GM21367 (cell line): ENCODE data around the gene LETM1.

Experiments
- ATAC-seq: cut with Tn5 transposase; IDR thresholded peaks from one replicate; pipeline ENCODE4 v1.9.1; 2021; ENCODE audit not compliant: unreplicated experiment

The LETM1 gene

DNA sequence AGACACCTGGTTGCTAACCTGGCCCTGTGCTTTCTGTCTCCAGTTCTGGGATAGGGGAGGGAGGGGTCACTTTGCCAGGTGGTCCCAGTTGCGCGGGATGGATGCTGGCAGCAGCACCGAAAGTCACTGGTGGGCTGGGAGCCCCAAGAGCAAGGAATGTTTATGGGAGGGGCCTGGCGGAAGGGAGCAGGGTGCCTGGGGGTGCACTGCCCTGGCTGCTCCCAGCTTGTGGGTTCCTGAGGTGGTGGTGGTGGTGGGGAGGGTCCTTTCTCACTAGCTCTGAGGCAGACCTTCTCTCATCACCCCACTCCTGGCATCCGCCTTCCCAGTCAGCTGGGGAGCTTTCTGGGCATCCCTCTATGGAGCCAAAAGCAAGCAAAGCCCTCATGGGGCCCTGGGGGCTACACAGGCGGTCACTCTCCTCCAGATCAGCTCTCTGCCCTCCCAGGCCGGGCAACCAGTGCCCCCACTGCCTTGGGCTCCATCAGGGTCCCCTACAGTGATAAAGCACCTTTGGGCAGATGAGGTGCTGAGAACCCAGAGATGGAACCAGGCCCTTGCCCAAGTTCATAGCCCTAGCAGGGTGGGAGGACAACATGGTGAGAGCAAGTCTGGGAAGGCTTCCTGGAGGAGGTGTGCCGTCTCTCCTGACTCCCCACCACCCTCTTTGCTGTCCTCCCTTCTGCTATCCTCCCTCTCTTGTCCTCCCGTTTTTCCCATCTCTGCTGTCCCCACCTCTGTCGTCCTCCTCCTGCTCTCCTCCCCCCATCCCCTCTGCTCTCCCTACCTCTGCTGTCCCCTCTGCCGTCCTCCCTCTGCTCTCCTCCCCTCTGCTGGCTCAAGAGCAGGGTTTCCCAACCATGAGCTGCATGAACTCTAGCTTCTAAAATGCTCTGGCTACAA lies 46.9 kb downstream of the LETM1 start:
- ATAC-seq, result no peak

- no peak for ATAC-seq
Measured at GRCh38 chr4:1808396-1808795, 47.6 kb downstream of the LETM1 start.

DNA sequence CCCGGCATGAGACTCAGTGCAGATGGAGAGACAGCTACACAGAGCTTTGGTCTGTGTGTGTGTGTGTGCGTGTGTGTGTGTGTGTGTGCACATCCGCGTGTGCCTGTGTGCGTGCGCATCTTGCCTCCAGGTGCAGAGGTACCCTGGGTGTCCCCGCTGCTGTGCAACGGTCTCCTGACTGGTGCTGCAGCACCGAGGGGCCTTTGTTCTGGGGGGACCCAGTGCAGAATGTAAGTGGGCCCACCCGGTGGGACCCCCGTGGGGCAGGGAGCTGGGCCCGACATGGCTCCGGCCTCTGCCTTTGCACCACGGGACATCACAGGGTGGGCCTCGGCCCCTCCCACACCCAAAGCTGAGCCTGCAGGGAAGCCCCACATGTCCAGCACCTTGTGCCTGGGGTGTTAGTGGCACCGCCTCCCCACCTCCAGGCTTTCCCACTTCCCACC lies 48.6 kb downstream of the LETM1 start:
- no peak for ATAC-seq

- ATAC-seq, result no peak
Measured at GRCh38 chr4:1806596-1807331, 49.2 kb downstream of the LETM1 start.

DNA sequence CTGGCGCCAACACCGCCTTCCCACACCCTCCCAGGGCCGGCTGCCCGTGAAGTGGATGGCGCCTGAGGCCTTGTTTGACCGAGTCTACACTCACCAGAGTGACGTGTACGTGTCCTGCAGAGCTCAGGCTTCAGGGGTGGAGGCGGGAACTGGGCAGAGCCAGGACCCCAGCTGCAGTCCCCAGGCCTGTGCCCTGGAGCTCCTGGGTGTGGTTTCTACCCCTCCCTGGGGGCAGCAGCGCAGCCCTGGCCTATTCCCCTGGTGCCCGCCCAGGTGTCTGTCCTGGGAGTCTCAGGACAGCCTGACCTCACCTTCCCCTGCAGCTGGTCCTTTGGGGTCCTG lies 49.8 kb downstream of the LETM1 start:
- no peak for ATAC-seq

DNA sequence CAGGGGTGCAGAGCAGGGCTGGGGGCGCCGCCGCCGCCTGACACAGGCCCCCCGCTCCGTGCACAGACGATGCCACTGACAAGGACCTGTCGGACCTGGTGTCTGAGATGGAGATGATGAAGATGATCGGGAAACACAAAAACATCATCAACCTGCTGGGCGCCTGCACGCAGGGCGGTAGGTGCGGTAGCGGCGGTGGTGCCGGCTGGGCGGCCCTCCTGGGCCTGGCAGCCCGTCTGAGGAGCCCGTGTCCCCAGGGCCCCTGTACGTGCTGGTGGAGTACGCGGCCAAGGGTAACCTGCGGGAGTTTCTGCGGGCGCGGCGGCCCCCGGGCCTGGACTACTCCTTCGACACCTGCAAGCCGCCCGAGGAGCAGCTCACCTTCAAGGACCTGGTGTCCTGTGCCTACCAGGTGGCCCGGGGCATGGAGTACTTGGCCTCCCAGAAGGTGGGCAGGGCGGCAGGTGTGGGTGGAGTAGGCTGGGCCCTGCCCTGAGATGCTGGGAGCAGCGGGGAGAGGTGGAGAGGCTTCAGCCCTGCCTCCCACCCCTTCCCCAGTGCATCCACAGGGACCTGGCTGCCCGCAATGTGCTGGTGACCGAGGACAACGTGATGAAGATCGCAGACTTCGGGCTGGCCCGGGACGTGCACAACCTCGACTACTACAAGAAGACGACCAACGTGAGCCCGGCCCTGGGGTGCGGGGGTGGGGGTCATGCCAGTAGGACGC lies 50.3 kb downstream of the LETM1 start:
- no peak for ATAC-seq

- ATAC-seq, result no peak
Measured at GRCh38 chr4:1804638-1805492, 51.1 kb downstream of the LETM1 start.

GRCh38 chr4:1803523-1804423 lies 52.2 kb downstream of the LETM1 start:
- no peak for ATAC-seq

- ATAC-seq, result no peak
Measured at GRCh38 chr4:1802720-1803522, 53.0 kb downstream of the LETM1 start.

- no peak for ATAC-seq
Measured at GRCh38 chr4:1802151-1802715, 53.7 kb downstream of the LETM1 start.

- ATAC-seq, result no peak
Measured at GRCh38 chr4:1801286-1801958, 54.5 kb downstream of the LETM1 start.

DNA sequence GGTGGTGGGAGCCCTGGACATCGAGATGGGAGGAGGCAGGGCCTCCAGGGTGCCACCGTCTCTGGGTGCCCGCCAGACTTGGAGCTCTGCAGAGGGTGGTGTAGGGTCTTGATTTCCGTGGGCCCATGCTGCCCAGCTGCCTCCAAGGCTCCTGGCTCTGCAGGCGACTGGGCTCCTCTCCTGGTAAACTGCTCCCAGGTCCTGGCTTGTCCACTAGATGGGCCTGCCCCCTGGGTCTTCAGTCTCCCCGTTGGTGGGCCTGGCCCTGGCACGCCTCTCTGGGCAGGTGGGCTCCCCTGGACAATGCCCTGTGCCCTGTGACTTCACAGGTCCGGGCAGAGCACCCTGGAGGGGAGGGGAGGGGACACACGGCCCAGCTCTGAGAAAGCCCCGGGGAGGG lies 55.2 kb downstream of the LETM1 start:
- ATAC-seq, result no peak

DNA sequence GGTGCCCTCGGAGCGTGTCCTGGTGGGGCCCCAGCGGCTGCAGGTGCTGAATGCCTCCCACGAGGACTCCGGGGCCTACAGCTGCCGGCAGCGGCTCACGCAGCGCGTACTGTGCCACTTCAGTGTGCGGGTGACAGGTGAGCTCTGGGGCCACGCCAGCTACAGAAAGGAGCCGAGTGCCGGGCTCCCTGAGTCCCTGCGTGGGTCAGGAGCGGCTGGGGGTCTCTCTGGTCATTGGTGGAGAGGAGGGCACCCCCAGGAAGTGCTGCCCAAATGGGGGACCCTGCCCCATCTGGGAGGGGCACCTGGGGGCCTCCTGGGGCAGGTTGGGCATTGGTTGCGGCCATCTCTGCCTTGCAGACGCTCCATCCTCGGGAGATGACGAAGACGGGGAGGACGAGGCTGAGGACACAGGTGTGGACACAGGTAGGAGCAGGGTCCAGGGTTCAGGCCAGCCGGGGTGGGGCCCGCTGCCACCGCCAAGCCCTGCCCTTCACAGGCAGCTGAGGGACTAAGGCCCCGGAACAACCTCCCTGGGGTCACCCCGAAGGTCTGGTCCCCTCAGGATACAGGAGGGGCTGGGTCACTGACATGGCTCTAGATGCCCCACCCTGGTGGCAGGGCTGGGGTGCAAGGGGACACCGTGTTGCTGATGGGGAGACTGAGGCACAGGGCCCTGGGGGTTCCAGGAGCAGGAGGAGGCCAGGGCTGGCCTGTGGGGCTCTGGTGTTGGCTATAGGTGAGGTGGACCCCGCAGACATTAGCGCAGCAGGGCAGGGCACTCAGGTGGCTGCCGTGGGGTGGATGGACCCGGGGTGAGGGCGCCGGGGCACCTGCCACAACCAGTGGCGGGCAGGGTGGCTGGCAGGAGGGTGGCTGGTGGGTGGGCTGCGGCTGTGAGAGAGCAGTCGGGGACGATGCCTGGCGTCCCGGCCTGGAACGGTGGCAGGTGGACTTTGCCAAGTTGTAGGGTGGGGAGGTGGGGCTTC lies 56.3 kb downstream of the LETM1 start:
- no peak for ATAC-seq

GRCh38 chr4:1798580-1799386 lies 57.2 kb downstream of the LETM1 start:
- ATAC-seq, result no peak

DNA sequence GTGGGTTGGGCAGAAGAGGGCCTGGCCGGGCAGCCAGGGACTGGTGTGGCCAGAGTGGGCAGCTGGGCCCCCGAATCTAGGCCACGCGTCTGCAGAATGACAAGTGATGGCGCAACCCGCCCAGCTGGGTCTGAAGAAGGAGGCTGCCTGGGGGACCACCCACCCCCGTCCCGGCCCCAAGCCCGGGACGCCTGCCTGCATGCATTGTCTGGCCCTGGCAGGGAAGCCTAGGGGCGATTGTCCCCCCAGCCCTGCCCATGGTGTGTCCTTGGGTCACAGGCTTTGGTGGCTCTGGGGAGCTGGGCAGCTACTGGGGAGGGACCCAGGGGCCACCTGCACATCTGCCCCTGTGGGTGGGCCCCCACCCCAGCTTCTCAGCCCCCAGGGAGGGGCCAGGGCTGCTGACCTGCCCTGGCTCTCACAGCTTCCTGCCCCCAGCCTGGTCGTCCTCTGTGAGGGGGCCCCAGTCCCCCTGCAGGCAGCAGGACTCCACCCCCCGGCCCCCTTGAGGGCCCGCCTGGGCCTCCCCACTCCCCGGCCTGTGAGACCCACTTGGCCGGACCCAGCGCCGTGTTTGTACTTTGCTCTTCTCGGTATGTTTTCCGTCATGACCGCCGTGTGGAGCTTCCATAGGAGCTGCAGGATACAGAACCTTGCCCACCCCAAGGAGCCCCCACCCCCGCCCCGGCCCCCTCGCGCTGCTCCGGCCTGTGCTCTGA lies 57.9 kb downstream of the LETM1 start:
- no peak for ATAC-seq
